Osteocyte (in vitro differentiated cells): ENCODE data around the gene RUVBL1. TPM values are rescaled to one million over a fixed set of nuclear protein-coding genes. Genes with fewer than 3 reads are reported as not detected.

Experiments
- DNase-seq: peaks from one replicate; pipeline ENCODE4 v3.0.0; 2021; ENCODE audit warnings: mixed read lengths; ENCODE audit not compliant: unreplicated experiment; ENCODE audit errors: extremely low spot score
- H3K27ac Mint-ChIP-seq: one replicate; pipeline ENCODE4 v1.8.0; 2021; ENCODE audit warnings: mild to moderate bottlenecking, mixed read lengths; ENCODE audit not compliant: unreplicated experiment
- H3K27me3 Mint-ChIP-seq: one replicate; pipeline ENCODE4 v1.8.0; 2021; ENCODE audit warnings: mixed read lengths; ENCODE audit not compliant: unreplicated experiment
- H3K36me3 Mint-ChIP-seq: one replicate; pipeline ENCODE4 v1.8.0; 2021; ENCODE audit warnings: mixed read lengths; ENCODE audit not compliant: unreplicated experiment
- H3K4me1 Mint-ChIP-seq: one replicate; pipeline ENCODE4 v1.8.0; 2021; ENCODE audit warnings: mixed read lengths; ENCODE audit not compliant: unreplicated experiment
- H3K4me3 Mint-ChIP-seq: one replicate; pipeline ENCODE4 v1.8.0; 2021; ENCODE audit warnings: mild to moderate bottlenecking, moderate library complexity, mixed read lengths; ENCODE audit not compliant: unreplicated experiment
- H3K9me3 Mint-ChIP-seq: one replicate; pipeline ENCODE4 v1.8.0; 2021; ENCODE audit warnings: mixed read lengths; ENCODE audit not compliant: unreplicated experiment
- total RNA-seq: library from RNA; stranded (reverse); gene quantifications from 2 replicates; pipeline ENCODE4 v1.2.1, GENCODE V29; 2021
- TF ChIP-seq, protein P1 (sequence below): fragments of 200-600 bp; sonication (generic); IDR thresholded peaks from 2 replicates; pipeline ENCODE4 v1.5.0; 2021; ENCODE audit warnings: antibody characterized with exemption, mild to moderate bottlenecking, moderate library complexity

The RUVBL1 gene
- total RNA-seq, 1 donor from 2014 or later, result 34.3 TPM

DNA sequence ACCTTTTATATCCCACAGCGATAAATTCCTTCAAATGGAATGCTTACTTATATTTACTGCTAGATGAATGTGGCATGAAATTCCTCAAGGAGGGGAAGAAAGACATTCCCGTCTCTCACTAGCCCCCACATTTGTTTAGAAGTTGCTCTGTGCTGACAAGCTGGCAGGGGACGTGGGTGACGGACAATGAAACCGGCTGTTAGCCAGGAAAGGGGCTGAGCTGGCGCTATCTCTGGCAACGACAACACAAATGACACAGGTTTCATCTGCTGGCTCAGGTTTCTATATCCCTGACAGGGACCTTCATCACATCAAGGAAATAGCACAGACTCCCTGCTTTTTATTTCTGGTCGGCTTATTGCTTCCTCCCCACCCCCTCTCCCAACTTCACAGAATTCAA, 15.8 kb downstream of the RUVBL1 start:
- H3K27me3 Mint-ChIP-seq, result no peaks in the 10 kb centered on the region
- H3K9me3 Mint-ChIP-seq, result no peaks in the 10 kb centered on the region
- H3K4me1 Mint-ChIP-seq, result peaks cover 21% of the 10 kb centered on the region
- DNase-seq, result no peak
- H3K27ac Mint-ChIP-seq, result no peak overlapping the region
- TF ChIP-seq, protein P1, sequence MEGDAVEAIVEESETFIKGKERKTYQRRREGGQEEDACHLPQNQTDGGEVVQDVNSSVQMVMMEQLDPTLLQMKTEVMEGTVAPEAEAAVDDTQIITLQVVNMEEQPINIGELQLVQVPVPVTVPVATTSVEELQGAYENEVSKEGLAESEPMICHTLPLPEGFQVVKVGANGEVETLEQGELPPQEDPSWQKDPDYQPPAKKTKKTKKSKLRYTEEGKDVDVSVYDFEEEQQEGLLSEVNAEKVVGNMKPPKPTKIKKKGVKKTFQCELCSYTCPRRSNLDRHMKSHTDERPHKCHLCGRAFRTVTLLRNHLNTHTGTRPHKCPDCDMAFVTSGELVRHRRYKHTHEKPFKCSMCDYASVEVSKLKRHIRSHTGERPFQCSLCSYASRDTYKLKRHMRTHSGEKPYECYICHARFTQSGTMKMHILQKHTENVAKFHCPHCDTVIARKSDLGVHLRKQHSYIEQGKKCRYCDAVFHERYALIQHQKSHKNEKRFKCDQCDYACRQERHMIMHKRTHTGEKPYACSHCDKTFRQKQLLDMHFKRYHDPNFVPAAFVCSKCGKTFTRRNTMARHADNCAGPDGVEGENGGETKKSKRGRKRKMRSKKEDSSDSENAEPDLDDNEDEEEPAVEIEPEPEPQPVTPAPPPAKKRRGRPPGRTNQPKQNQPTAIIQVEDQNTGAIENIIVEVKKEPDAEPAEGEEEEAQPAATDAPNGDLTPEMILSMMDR, result no peak
- H3K4me3 Mint-ChIP-seq, result no peak overlapping the region
- H3K36me3 Mint-ChIP-seq, result peaks cover 19% of the 10 kb centered on the region

DNA sequence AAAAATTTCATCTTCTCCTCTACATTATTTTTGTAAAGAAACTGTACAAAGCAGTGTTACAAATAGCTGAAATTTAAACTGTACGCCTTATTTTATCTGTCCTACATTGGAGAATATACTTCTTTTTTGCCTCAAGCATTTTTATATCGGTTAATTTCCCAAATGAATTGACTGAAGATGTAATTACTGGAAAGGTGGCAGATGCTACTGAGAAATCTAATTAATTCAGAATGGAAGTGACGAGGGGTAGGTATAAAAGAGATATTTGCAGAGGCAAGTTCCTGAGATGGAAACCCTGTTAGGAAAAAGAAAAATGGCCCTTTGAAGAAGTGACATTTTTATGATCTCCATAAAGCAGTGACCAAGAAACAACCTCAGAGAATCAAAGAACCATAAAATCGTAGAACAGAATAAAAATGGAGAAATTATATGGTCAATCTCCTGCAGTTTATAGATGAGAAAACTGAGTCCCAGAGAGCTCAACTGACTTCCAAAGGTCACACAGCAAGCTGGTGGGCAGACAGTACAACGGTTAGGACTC, 20.4 kb downstream of the RUVBL1 start:
- Mint-ChIP-seq H3K9me3 (no peaks in the 10 kb centered on the region), H3K4me1 (no peaks in the 10 kb centered on the region), H3K27ac (no peak overlapping the region), H3K36me3 (peaks cover 30% of the 10 kb centered on the region), H3K27me3 (no peaks in the 10 kb centered on the region), H3K4me3 (no peak overlapping the region)
- TF ChIP-seq, protein P1, result no peak
- DNase-seq, result no peak

DNA sequence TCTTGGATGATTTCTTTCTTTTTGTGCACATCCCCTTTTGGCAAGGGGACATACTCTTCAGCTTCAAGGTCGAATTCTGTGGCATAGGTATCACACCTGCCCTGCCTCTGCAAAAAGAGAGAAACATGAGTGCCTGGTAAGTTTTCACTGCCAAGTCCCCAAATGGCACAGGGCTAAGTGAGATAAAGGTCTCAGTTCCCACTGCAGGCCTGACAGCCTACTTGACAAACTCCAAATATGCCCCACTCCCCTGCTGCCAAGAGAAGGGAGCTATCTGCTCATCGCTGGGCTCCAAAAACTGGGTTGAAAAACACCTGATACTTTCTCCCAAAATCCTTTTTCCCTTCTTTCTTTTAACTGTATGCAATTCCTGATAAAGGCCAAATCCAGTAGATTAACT, 23.0 kb downstream of the RUVBL1 start:
- no peak overlapping the region for H3K4me3 Mint-ChIP-seq
- H3K36me3 Mint-ChIP-seq, result peaks cover 38% of the 10 kb centered on the region
- no peak for DNase-seq
- no peaks in the 10 kb centered on the region for H3K9me3 Mint-ChIP-seq
- TF ChIP-seq, protein P1, result no peak
- no peaks in the 10 kb centered on the region for H3K27me3 Mint-ChIP-seq
- peaks cover 1% of the 10 kb centered on the region for H3K4me1 Mint-ChIP-seq
- no peak overlapping the region for H3K27ac Mint-ChIP-seq

DNA sequence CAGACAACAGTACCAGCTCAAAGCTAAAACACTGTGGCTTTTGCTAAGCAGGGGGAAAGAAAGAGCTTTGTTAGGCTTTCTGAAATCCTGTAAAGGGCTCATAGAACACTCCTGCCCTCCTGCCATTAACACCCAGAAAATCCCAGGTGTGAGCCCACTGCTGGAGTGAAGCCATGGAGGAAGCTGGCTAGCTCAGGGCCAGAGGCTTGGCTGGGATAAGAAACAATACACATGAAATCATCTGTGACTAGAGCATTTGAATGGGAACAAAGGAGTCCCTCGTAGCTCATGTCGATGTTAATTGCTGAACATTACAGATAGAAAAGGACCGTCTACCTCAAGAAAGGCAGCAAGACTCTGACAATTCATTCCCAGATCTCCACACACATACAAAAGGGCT, 23.5 kb downstream of the RUVBL1 start:
- Mint-ChIP-seq H3K9me3 (no peaks in the 10 kb centered on the region), H3K36me3 (peaks cover 38% of the 10 kb centered on the region), H3K27me3 (no peaks in the 10 kb centered on the region), H3K27ac (no peak overlapping the region), H3K4me3 (no peak overlapping the region), H3K4me1 (peaks cover 6% of the 10 kb centered on the region)
- DNase-seq, result no peak
- TF ChIP-seq, protein P1, result no peak

DNA sequence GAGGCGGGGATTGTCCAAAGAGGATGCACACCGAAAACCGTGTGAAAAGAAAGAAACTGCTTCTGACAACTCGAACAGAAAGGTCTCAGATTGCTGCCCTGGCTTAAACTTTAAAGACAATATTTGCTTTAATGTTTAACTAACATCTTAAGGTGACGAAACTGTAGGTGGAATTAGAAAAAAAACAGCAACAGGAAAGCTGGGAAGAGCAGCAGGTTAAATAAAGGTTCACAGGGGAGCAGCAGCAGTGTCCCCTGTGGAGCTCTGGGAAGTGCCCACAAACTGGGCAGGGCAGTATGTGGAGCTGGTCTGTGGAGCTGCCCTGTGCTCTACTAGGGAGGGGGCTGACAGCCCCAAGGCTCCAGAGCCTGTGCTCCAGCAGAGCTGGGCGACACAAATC, 25.4 kb downstream of the RUVBL1 start:
- TF ChIP-seq, protein P1, result no peak
- H3K27me3 Mint-ChIP-seq, result no peaks in the 10 kb centered on the region
- DNase-seq, result no peak
- peaks cover 8% of the 10 kb centered on the region for H3K4me1 Mint-ChIP-seq
- H3K27ac Mint-ChIP-seq, result no peak overlapping the region
- no peak overlapping the region for H3K4me3 Mint-ChIP-seq
- H3K36me3 Mint-ChIP-seq, result peaks cover 38% of the 10 kb centered on the region
- no peaks in the 10 kb centered on the region for H3K9me3 Mint-ChIP-seq
